Fibroblast of lung (primary cell): ENCODE data around the gene RTTN. TPM values are rescaled to one million over a fixed set of nuclear protein-coding genes. Genes with fewer than 3 reads are reported as not detected.
"Not testable (repeated sequence)": the region's sequence is repeated elsewhere in the genome, so short reads cannot be mapped to it uniquely, and the experiment has no call there.

Experiments used
- DNase-seq, 2 donors: peaks; one replicate each; pipeline versions ENCODE4 v3.0.0 to v3.0.0-alpha.2; 2010; ENCODE audit warnings: low read depth in 2 of 2
- H2AFZ ChIP-seq: 2 replicates; pipeline ENCODE4 v1.5.1; 2012; ENCODE audit warnings: low read length, control low read depth, inconsistent platforms
- H3K27ac ChIP-seq: 2 replicates; pipeline ENCODE4 v1.5.1; 2011; ENCODE audit warnings: low read length, control low read depth; ENCODE audit not compliant: insufficient read depth
- H3K27me3 ChIP-seq: 2 replicates; pipeline ENCODE4 v1.5.1; 2011; ENCODE audit warnings: mild to moderate bottlenecking, low read length; ENCODE audit not compliant: control insufficient read depth, insufficient read depth
- H3K36me3 ChIP-seq: 2 replicates; pipeline ENCODE4 v1.5.1; 2011; ENCODE audit warnings: low read length; ENCODE audit not compliant: control insufficient read depth, insufficient read depth
- H3K4me1 ChIP-seq: 2 replicates; pipeline ENCODE4 v1.5.1; 2011; ENCODE audit warnings: low read length; ENCODE audit not compliant: control insufficient read depth, insufficient read depth; ENCODE audit errors: extremely low read depth
- H3K4me2 ChIP-seq: 2 replicates; pipeline ENCODE4 v1.5.1; 2011; ENCODE audit warnings: low read length, control low read depth; ENCODE audit not compliant: insufficient read depth; ENCODE audit errors: extremely low read depth
- H3K4me3 ChIP-seq, 4 experiments: fragments of 200-600 bp in 1 of 4; sonication (generic) in 1 of 4; replicated peaks in 1 of 4; 2 replicates each; pipeline ENCODE4 v1.5.1; 2011 to 2016; ENCODE audit warnings: low read length in 4 of 4, low read depth in 3 of 4, mild to moderate bottlenecking in 3 of 4, control low read depth in 2 of 4, inconsistent platforms in 1 of 4, mixed read lengths in 1 of 4; ENCODE audit not compliant: insufficient read depth in 1 of 4; ENCODE audit errors: control extremely low read depth in 1 of 4
- H3K79me2 ChIP-seq: 2 replicates; pipeline ENCODE4 v1.5.1; 2012; ENCODE audit warnings: mild to moderate bottlenecking, low read length, inconsistent platforms; ENCODE audit not compliant: control insufficient read depth, insufficient read depth
- H3K9ac ChIP-seq: 2 replicates; pipeline ENCODE4 v1.5.1; 2011; ENCODE audit warnings: mild to moderate bottlenecking, low read length, control low read depth; ENCODE audit not compliant: insufficient read depth
- H3K9me3 ChIP-seq: 2 replicates; pipeline ENCODE4 v1.5.1; 2012; ENCODE audit warnings: low read depth, low read length; ENCODE audit not compliant: control insufficient read depth, insufficient read depth
- H4K20me1 ChIP-seq: 2 replicates; pipeline ENCODE4 v1.5.1; 2011; ENCODE audit warnings: low read length; ENCODE audit not compliant: control insufficient read depth, insufficient read depth; ENCODE audit errors: extremely low read depth
- CTCF ChIP-seq, 2 donors: IDR thresholded peaks in 1 of 2; conservative IDR thresholded peaks in 1 of 2; 1 replicate in 1 of 2; 2 replicates in 1 of 2; pipeline ENCODE4 v1.5.1; 2011 to 2012; ENCODE audit warnings: low read length in 2 of 2, control low read depth in 1 of 2, inconsistent platforms in 1 of 2, low read depth in 1 of 2, mild to moderate bottlenecking in 1 of 2
- EZH2 ChIP-seq: IDR thresholded peaks from 2 replicates; pipeline ENCODE4 v1.5.1; 2012; ENCODE audit warnings: low read length, control low read depth, mild to moderate bottlenecking; ENCODE audit errors: missing control alignments
- polyA minus RNA-seq: library from RNA; depleted of rRNA, polyadenylated mRNA; stranded (reverse); fragments of >200 nt; gene quantifications from 2 replicates; pipeline ENCODE4 v1.2.3, GENCODE V29; 2011; ENCODE audit warnings: low replicate concordance
- polyA plus RNA-seq, 2 donors: library from polyadenylated mRNA; depleted of rRNA in 1 of 2; stranded (reverse) in 1 of 2; unstranded in 1 of 2; fragments of >200 nt; gene quantifications; 2 replicates each; pipeline ENCODE4 v1.2.1, GENCODE V29; 2011 to 2012; ENCODE audit warnings: missing spikeins in 1 of 2
- total RNA-seq: library from RNA; depleted of rRNA; stranded (reverse); fragments of >200 nt; gene quantifications from 2 replicates; pipeline ENCODE4 v1.2.1, GENCODE V29; 2014

The RTTN gene
- total RNA-seq (12.8 and 19.0 TPM in 2 replicates), polyA plus RNA-seq (5.4 and 7.6 TPM in 2 replicates), polyA minus RNA-seq (13.6 and 23.2 TPM in 2 replicates)
- 3.6 and 5.6 TPM in 2 replicates for polyA plus RNA-seq (2012)

GRCh38 chr18:70205421-70206397 is at the start of gene RTTN:
RTTN (minus strand) TSS chr18:70205687; CDS start chr18:70205658, 29 bp downstream.
- TF ChIP-seq EZH2: no peak
- TF ChIP-seq CTCF (conservative IDR thresholded peaks at IDR 0.05 in 1 of 2, IDR thresholded peaks at IDR 0.05 in 1 of 2; ENCODE audit: low read depth in 1 of 2, low read length in 2 of 2): peak in 1 of 2 donors; percentile 1
- Histone ChIP-seq H3K4me1 (no peaks in the 10 kb centered on the region), H3K9me3 (no peaks in the 10 kb centered on the region), H2AFZ (peak within 1 kb of the TSS; percentile 97), H3K79me2 (peaks cover 19% of the 10 kb centered on the region), H3K9ac (peak within 1 kb of the TSS; percentile 78), H3K4me3 (peak within 1 kb of the TSS; percentile 61 to 83 (median 72)), H3K4me2 (peak within 1 kb of the TSS; percentile 94), H3K27ac (peak within 1 kb of the TSS; percentile 94), H3K27me3 (no peaks in the 10 kb centered on the region), H3K36me3 (peaks cover 1% of the 10 kb centered on the region), H4K20me1 (no peaks in the 10 kb centered on the region)
- DNase-seq: peak; percentile 96 to 97

- TF ChIP-seq EZH2 (no peak), CTCF (conservative IDR thresholded peaks at IDR 0.05 in 1 of 2, IDR thresholded peaks at IDR 0.05 in 1 of 2; ENCODE audit: low read depth in 1 of 2, low read length in 2 of 2) (no peak)
- Histone ChIP-seq H3K36me3 (no peaks in the 10 kb centered on the region), H3K9ac (no peak overlapping the region), H2AFZ (no peak overlapping the region), H3K79me2 (no peaks in the 10 kb centered on the region), H3K27ac (no peak overlapping the region), H4K20me1 (no peaks in the 10 kb centered on the region), H3K4me1 (no peaks in the 10 kb centered on the region), H3K4me2 (no peak overlapping the region), H3K9me3 (no peaks in the 10 kb centered on the region), H3K4me3 (no peak overlapping the region), H3K27me3 (no peaks in the 10 kb centered on the region)
- DNase-seq: no peak
These were observed 45.3 kb upstream of the RTTN start for GRCh38 chr18:70250781-70251180.

GRCh38 chr18:70249861-70250260 is 44.4 kb upstream of the RTTN start:
- H3K79me2 ChIP-seq, H3K4me3 ChIP-seq, H3K36me3 ChIP-seq, H3K9me3 ChIP-seq, H3K27ac ChIP-seq, H3K9ac ChIP-seq, DNase-seq, H4K20me1 ChIP-seq, H3K4me2 ChIP-seq, H3K4me1 ChIP-seq, H3K27me3 ChIP-seq, H2AFZ ChIP-seq: not testable (repeated sequence)
